GM19193 (cell line): ENCODE results near the gene TNFRSF13B.
A peak's percentile ranks its signal among the peaks of the same experiment; 100 is the strongest.

Experiments
- POLR2A ChIP-seq: IDR thresholded peaks from 4 replicates; pipeline ENCODE4 v1.6.1; 2011; ENCODE audit not compliant: insufficient read depth, insufficient read length; ENCODE audit errors: extremely low read depth

The TNFRSF13B gene

DNA sequence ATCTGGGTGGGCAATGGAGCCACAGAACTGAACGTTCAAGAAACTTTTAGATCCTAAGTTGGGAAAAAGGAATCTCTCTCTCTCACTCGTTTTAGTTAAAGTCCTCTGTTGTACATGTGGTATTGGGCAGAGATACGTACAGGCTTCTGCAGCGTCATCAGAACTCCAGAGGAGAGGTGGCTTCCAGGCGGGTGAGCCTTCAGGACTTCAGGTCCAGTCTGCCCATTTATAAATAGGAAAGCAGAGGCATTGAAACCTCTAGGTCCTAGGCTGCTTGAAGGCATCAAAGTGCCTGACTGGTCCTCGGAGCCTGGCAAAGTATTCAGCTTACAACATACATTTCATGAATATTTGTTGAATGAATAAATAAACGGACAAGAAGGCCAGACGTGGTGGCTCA, 8.1 kb upstream of the TNFRSF13B start:
- peak; percentile 35 for TF ChIP-seq POLR2A

DNA sequence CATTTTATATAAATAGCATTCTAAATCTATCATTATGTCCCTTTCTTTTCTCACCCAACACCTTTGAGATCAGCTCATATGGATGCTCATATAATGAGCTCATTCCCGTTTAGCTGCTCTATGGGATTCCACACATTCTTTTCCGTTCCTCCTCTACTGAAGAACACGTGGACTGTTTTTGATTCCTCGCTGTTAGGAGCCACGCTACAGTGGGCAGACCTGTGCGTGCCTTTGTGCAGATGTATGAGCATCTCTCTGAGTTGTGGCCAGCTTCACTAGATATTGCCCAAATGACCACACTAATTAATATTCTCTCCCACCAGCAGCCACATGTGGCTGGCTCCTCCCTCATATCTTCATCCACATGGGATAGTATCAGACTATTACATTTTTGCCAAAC, 6.0 kb upstream of the TNFRSF13B start:
- TF ChIP-seq POLR2A: no peak

DNA sequence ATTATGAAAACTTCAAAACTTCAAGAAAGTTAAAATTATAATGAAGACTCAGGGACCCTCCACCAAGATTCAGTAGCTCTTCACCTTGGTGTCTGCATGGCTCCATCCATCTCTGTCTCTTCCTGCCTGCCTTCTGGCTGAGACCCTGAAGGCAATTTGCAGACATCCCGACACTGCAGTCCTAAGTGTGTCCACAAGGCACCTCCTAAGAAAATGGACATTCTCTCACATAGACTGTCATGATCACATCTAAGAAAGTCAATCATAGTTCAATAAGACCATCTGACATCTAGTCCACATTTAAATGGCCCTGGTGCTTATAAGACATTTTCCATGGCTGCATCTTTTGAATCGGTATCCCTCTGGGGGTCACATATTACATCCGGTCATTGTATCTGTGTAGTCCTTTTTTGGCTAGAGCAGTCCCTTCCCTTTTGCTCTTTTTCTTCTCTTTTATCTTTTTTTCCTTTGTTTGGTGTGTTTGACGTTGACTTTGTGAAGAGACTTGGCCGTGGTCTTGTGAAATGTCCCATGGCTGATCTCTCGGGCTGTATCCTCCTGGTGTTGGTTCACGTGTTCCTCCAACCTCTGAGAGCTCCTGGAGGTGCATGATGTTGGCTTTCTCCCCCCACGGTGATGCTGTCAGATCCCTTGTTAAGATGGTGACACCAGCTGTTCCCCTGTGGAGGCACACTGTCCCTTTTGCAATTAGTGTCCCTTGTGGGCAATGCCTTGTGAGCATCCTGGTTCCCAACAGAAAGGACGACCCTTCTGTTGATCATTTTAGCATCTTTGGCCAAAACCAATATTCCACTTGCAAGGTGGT, 5.0 kb upstream of the TNFRSF13B start:
- no peak for TF ChIP-seq POLR2A

DNA sequence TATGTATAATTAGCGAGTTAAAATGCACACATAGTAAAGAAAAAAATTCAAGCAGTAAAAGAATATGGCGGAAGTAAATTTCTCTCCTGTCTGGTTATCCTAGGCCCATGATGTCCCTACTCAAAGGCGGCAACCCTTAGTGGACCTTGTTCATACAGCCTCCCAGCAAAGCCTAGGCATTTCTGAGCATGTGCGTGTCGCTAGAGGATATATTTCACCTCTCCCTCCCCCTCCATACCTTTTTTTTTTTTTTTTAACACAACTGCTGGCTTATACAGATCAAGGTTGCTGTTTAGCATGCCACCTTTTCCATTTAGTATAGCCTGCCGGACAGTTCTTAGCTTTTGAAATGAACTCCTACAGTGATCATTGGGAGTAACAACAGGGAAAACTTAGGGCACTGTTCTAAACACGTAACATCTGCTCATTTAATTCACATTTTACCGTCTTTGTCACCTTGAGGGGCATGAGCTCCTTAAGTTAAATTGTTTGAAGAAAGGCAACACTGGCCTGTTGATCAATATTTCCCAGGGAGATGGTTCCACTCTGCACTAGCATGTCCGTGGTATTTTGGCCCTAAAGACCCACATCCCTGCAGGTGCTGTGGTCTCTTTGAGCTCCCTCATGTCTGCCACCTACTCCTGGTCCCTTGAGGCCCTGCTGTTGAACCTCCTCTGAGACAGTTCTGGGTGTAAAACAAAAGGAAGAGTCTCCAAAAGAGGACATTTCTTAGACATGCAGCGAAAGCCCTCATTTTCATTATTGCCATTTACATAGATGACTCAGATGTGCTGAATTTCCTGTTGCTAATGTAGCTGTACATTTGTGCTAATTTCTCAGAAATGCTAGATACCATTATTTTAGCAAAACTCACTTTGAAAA, 4.1 kb upstream of the TNFRSF13B start:
- TF ChIP-seq POLR2A: peak; percentile 57

DNA sequence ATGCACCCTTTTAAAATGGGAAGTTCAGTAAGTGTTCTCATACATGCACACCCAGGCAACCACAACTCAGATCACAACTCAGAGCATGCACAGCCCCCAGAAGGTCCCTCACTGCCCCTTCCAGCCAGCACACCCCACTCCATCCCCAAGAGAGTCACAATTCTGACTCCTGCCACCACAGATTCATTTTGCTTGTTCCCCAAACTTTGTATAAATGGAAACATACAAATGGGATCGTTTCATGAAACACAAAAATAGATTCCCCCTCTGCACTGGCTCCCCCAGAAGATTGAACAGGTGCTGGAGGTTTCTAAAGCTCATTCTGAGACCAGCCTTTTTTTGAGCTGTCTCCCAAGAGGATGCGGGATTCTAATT, 3.3 kb upstream of the TNFRSF13B start:
- TF ChIP-seq POLR2A: no peak

DNA sequence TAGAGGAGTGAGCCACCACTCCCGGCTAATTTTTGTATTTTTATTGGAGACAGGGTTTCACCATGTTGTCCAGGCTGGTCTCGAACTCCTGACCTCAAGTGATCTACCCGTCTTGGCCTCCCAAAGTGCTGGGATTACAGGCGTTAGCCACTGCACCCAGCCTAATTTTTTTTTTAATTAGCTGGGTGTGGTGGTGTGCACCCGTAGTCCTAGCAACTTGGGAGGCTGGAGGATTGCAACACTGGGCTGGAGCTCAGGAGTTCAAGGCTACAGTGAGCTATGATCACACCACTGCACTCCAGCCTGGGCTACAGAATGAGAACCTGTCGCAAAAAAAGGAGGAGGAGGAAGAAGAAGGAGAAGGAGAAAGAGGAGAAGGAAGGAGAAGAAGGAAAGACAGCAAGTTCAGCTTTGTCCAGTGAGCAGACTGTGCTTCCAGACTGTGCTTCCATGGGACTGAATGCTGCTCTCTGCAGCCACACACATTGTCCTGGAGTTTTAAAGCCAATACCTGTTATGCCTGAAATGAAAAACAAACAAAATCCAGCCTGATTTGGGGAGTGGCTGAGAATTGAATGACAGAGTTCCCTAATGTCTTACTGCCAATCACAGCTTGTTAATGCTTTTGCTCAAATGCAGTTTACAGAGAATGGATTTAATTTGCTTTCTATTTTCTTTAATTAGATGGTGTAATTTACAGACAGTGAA, 2.8 kb upstream of the TNFRSF13B start:
- TF ChIP-seq POLR2A: no peak

DNA sequence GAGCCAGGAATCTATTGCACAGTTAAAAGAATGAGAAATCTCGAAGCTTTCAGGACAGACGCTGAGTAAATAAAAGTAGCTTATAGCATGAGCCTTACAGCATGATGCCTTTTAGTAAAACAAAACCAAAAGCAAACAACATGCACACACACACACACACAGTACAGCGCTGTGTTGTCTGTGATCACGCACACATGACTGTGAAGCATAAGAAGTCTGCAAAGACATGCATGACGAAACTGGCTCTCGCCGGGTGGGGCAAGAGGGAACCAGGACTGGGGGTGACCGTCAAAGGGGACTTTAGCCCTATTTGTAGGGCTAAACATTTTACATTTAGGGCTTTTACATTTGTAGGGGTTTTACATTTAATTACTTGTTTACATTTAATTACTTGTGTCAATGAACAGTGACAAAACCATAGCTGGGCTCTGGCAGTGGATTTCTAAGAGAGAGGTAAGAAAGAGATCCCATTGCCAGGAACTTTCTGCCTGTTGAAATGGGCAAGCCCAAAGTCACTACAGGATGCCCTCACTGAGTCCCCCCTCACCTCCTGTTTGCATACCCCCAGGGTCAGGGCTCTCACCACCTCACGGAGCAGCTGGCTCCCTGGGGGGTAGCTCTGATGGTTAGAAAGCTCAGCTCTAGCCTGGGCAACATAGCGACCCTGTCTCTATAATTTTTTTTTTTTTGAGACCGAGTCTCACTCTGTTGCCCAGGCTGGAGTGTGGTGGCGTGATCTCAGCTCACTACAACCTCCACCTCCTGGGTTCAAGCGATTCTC, 2.0 kb upstream of the TNFRSF13B start:
- peak; percentile 35 for TF ChIP-seq POLR2A

DNA sequence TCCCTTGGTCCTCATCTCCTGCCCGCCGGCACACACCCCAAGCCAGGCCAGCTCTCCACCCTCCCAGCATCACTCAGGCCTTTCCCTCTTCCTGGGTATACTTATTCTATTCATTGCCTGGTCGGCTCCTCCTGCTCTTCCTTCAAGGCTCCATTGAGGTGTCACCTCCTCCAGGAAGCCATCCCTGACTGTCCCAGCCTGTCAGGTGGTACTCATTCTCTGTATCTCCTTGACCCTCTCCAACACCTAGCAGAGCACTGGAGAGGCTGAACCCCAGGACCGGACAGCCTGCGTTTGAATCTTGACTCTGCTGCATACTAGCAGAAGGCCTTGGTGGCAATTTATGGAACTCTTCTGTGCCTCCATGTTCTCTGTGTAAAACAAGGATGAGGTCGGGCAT, 428 bp upstream of the TNFRSF13B start:
- no peak for TF ChIP-seq POLR2A

DNA sequence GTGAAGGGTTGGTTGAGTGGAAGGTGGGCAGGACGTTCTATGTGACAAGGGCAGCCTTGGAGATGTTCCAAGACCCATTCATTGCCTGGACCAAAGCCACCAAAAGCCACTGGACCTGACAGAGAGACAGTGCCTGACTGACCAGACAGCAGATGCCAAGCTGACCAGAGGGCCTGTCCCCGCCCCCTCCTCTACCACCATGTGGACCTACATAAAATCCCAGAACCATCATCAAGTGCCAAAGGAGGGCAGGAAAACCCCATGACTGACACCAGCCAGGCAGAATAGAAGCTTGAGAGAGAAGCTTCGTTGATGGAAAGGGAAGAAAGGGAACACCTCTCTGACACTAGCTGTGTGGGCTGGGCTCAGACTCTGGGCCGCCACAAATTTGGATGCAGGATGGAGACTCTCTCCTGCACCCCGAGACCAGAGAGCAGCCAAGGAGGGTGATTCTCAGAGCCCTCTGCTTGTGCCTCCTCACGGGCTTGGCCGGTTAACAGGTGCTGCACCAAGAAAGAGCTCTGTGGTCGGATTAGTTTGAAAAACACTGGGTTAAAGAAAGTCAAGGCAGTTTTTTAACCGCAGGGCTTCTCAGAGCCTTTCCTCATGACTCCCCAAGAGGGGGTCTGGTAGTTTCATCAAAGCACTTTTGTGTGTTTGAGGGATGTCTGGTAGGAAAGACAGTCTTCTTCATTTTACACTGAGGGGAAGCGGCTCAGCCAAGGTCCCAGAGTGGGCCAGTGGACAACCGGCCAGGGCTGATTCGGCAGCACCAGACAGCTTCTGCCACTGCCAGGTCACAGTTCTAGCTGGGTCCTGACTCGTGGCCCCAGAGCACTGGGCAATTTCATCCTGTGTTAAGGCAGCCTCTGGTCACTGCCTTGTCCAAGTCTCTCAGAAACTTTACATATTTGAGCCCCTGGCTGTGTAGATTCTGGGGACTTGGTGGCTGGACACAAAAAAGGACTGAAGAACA, 1.7 kb downstream of the TNFRSF13B start:
- TF ChIP-seq POLR2A: peak; percentile 83

DNA sequence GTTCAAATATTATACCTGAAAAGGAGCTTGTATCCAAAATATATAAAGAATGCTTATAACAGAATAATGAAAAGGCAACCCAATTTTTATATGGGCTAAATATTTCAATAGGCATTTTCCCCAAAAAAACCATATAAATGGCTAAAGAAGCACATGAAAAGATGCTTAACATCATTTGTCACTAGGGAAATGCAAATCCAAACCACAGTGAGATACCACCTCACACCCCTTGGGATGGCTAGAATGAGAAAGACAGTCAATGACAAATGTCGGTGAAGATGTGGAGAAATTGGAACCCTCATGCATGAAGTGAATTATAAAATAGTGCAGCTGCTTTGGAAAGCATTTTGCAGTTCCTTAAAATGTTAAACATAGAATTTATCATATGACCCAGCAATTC, 3.1 kb downstream of the TNFRSF13B start:
- no peak for TF ChIP-seq POLR2A

DNA sequence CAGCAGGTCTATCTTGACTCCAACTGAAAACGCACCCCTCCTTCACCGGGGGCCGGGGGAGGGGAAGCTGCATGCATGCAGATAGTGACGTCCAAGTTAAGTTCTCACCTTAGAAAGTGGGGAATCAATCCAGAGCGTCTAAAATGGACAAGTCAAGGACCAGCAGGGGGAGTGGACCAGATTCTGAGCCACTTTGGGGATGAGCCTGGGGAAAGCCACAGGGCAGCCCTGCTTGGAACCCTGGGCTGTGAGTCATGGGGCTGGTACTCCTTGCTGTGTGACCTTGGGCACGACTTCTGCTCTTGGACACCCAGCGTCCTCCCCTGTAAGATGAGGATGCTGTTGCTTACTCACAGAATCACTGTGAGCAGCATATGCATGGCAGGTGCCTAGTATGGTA, 9.1 kb downstream of the TNFRSF13B start:
- TF ChIP-seq POLR2A: no peak

DNA sequence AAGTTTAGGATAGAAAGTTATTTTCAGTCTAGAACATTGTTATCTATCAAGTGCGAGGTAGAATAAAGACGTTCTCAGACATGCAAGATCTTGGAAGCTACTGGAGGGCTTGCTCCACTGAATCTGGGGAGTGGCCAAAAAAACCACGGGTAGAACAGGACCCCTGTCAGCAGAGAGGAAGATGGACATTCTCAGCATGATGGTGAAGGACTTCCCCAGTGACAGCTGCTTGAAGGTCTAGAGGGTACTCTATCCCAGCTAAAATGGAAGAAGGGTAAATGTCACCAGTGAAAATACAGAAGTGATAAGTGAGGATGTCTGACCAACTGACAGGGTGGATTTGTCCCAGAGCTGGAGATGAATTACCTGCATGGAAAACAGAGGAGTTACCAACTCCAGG, 10.1 kb downstream of the TNFRSF13B start:
- no peak for TF ChIP-seq POLR2A

DNA sequence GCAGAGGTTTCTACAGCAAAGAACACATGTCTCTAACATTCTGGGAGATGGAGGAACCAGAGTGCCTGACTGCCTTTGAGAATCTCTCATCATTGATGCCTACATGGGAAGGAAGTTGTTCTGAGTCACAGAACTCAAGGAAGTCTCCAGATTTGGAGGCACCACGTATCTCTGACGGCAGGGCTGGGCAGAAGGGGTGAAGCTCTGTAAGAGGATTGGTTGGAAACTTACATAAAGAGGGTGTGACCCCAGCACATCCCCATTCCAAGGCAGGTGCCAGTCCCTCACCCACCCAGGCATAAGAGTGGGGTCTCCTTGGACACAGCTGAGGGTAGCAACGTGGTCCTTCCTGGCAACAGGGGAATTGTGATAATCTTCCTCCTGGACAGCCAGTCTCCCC, 17.4 kb downstream of the TNFRSF13B start:
- TF ChIP-seq POLR2A: peak; percentile 30
